Measurements from ENCODE around the gene DLD. TPM values are rescaled to one million over a fixed set of nuclear protein-coding genes. Genes with fewer than 3 reads are reported as not detected.

The DLD gene
- total and polyA plus RNA-seq, 4 donors: 19.3 to 101 (median 80.2) TPM

DNA sequence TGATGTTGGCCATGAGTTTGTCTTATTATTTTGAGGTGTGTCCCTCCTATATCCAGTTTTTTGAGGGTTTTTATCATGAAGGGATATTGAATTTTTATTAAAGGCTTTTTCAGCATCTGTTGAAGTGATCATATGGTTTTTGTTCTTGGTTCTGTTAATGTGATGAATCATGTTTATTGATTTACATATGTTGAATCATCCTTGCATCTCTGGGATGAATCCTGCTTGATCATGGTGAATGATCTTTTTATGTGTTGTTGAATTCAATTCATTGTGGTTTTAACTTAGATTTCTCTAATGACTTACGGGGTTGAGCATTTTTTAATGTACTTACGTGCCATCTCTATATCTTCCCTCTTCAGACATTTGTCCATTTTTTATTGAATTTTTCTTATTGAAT, 22.9 kb downstream of the DLD start:
- no peaks in the 10 kb centered on the region for H3K9me3 ChIP-seq (ENCODE audit: control insufficient read depth in 4 of 4, insufficient read depth in 3 of 4, low read length in 3 of 4)

DNA sequence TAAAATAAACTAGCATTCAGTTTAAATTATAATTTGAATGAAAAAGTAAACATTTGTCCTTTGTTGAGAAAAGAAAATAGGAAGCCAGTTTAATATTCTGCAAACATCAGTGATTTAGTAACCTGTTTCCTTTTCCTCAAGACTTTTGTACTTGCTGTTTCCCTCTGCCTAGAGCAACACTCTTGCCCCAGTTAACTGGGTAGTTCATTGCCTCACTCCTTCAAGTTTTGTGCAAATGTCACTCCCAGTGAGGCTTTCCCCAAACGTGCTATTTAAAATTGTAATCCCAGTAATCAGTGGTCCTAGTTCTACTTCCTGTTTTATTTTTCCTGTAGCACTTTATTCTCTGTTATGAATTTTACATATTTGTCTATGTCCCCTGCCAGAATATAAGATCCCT, 23.8 kb downstream of the DLD start:
- 3 to 15% methylated on average over 1 of the region's 1 CpG for WGBS, 2 donors
- no peaks in the 10 kb centered on the region for H3K27me3 ChIP-seq (ENCODE audit: control insufficient read depth in 3 of 3, insufficient read depth in 3 of 3, low read length in 2 of 3)
- ATAC-seq (ENCODE audit: insufficient read depth, low FRiP score) (no peak), DNase-seq (no peak)
- peaks cover 0 to 5% (median 0%) of the 10 kb centered on the region in 5 donors for H3K4me1 ChIP-seq (ENCODE audit: control insufficient read depth in 5 of 5, insufficient read depth in 5 of 5, low read length in 5 of 5)
- H3K9ac ChIP-seq (ENCODE audit: insufficient read depth in 1 of 2, low read length in 2 of 2): no peak overlapping the region
- H3K9me3 ChIP-seq (ENCODE audit: control insufficient read depth in 4 of 4, insufficient read depth in 3 of 4, low read length in 3 of 4): no peaks in the 10 kb centered on the region
- no peak overlapping the region for H3K4me3 ChIP-seq
- TF ChIP-seq, protein P1, sequence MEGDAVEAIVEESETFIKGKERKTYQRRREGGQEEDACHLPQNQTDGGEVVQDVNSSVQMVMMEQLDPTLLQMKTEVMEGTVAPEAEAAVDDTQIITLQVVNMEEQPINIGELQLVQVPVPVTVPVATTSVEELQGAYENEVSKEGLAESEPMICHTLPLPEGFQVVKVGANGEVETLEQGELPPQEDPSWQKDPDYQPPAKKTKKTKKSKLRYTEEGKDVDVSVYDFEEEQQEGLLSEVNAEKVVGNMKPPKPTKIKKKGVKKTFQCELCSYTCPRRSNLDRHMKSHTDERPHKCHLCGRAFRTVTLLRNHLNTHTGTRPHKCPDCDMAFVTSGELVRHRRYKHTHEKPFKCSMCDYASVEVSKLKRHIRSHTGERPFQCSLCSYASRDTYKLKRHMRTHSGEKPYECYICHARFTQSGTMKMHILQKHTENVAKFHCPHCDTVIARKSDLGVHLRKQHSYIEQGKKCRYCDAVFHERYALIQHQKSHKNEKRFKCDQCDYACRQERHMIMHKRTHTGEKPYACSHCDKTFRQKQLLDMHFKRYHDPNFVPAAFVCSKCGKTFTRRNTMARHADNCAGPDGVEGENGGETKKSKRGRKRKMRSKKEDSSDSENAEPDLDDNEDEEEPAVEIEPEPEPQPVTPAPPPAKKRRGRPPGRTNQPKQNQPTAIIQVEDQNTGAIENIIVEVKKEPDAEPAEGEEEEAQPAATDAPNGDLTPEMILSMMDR (IDR thresholded peaks at IDR 0.05; ENCODE audit: control extremely low read depth, extremely low read depth): no peak
- H3K36me3 ChIP-seq (ENCODE audit: control insufficient read depth in 4 of 4, insufficient read depth in 4 of 4, low read length in 4 of 4): peaks cover 10 to 39% (median 32%) of the 10 kb centered on the region in 4 donors
- no peak overlapping the region for H3K27ac ChIP-seq (ENCODE audit: low read depth in 1 of 2, low read length in 1 of 2)

More for the DNA sequence above, 22.9 kb downstream of the DLD start:
- no peak for ATAC-seq (ENCODE audit: insufficient read depth, low FRiP score)
- Histone ChIP-seq H3K27me3 (ENCODE audit: control insufficient read depth in 3 of 3, insufficient read depth in 3 of 3, low read length in 2 of 3) (no peaks in the 10 kb centered on the region), H3K4me3 (no peak overlapping the region), H3K9ac (ENCODE audit: insufficient read depth in 1 of 2, low read length in 2 of 2) (no peak overlapping the region), H3K4me1 (ENCODE audit: control insufficient read depth in 5 of 5, insufficient read depth in 5 of 5, low read length in 5 of 5) (peaks cover 0 to 5% (median 0%) of the 10 kb centered on the region in 5 donors), H3K27ac (ENCODE audit: low read depth in 1 of 2, low read length in 1 of 2) (no peak overlapping the region), H3K36me3 (ENCODE audit: control insufficient read depth in 4 of 4, insufficient read depth in 4 of 4, low read length in 4 of 4) (peaks cover 12 to 37% (median 32%) of the 10 kb centered on the region in 4 donors)
- TF ChIP-seq, protein P1 (IDR thresholded peaks at IDR 0.05; ENCODE audit: control extremely low read depth, extremely low read depth): no peak
- DNase-seq: no peak
- WGBS, 2 donors: 94 to 96% methylated on average over 2 of the region's 2 CpGs

DNA sequence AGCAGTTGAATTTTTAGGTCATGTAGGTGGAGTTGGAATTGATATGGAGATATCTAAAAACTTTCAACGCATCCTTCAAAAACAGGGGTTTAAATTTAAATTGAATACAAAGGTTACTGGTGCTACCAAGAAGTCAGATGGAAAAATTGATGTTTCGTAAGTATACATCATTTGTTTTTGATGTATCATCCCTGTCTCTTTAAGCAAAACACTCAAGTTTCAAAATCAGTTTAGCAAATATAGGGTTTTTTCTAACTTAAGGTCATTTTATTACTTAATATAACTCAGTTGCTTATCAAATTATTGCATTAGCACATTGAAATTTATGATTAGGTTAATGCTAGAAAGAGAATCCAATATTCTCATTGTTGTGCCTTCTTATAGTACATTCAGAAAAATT, 24.6 kb downstream of the DLD start:
- Histone ChIP-seq H3K9ac (ENCODE audit: insufficient read depth in 1 of 2, low read length in 2 of 2) (no peak overlapping the region), H3K36me3 (ENCODE audit: control insufficient read depth in 4 of 4, insufficient read depth in 4 of 4, low read length in 4 of 4) (peaks cover 9 to 42% (median 34%) of the 10 kb centered on the region in 4 donors), H3K27me3 (ENCODE audit: control insufficient read depth in 3 of 3, insufficient read depth in 3 of 3, low read length in 2 of 3) (no peaks in the 10 kb centered on the region), H3K4me3 (no peak overlapping the region), H3K27ac (ENCODE audit: low read depth in 1 of 2, low read length in 1 of 2) (no peak overlapping the region), H3K4me1 (ENCODE audit: control insufficient read depth in 5 of 5, insufficient read depth in 5 of 5, low read length in 5 of 5) (peaks cover 0 to 6% (median 4%) of the 10 kb centered on the region in 5 donors), H3K9me3 (ENCODE audit: control insufficient read depth in 4 of 4, insufficient read depth in 3 of 4, low read length in 3 of 4) (no peaks in the 10 kb centered on the region)
- WGBS, 2 donors: 93 to 98% methylated on average over 2 of the region's 2 CpGs
- no peak for DNase-seq
- no peak for ATAC-seq (ENCODE audit: insufficient read depth, low FRiP score)
- TF ChIP-seq, protein P1 (IDR thresholded peaks at IDR 0.05; ENCODE audit: control extremely low read depth, extremely low read depth): no peak

All from lung (tissue), 12 donors.